B cell (primary cell): ENCODE data around the gene UTP11. TPM values are rescaled to one million over a fixed set of nuclear protein-coding genes. Genes with fewer than 3 reads are reported as not detected.

ENCODE experiments used
- ATAC-seq: fragments of 200-7000 bp; cut with Tn5 transposase; one replicate; pipeline ENCODE4 v1.10.0; 2021; ENCODE audit warnings: low read depth, mild to moderate bottlenecking, moderate number of reproducible peaks, moderate library complexity
- CTCF ChIA-PET: fragments of 350-600 bp; sonication (Branson Sonifier 250); formaldehyde crosslinking; loops from one replicate; lab custom pipeline; 2021; ENCODE audit warnings: antibody characterized with exemption, inconsistent platforms; lab: Charles Lee
- POLR2A ChIA-PET: fragments of 350-600 bp; sonication (Branson Sonifier 250); formaldehyde crosslinking; loops from one replicate; lab custom pipeline; 2021; ENCODE audit warnings: antibody characterized with exemption; lab: Charles Lee
- DNase-seq: peaks from one replicate; pipeline ENCODE4 v3.0.0; 2013
- H2AFZ ChIP-seq: 2 replicates; pipeline ENCODE4 v1.6.1; 2012; ENCODE audit warnings: mild to moderate bottlenecking, low read depth, low read length; ENCODE audit not compliant: insufficient read depth, poor library complexity, severe bottlenecking
- H3K27ac ChIP-seq, 2 donors: 1 replicate in 1 of 2; 2 replicates in 1 of 2; pipeline ENCODE4 v1.5.1; 2012 to 2013; ENCODE audit warnings: low read length in 2 of 2, mild to moderate bottlenecking in 2 of 2, moderate library complexity in 1 of 2
- H3K27me3 ChIP-seq, 4 experiments: fragments of 200-600 bp in 1 of 4; sonication (generic) in 1 of 4; replicated peaks in 1 of 4; 1 replicate in 2 of 4; 2 replicates in 2 of 4; pipeline versions ENCODE4 v1.6.1 to v1.7.0; 2013 to 2016; ENCODE audit warnings: low read length in 3 of 4, mild to moderate bottlenecking in 2 of 4, mixed read lengths in 1 of 4, moderate library complexity in 1 of 4; ENCODE audit not compliant: insufficient read depth in 4 of 4, control insufficient read depth in 3 of 4; ENCODE audit errors: control extremely low read depth in 1 of 4
- H3K36me3 ChIP-seq, 2 experiments: replicated peaks in 1 of 2; 1 replicate in 1 of 2; 2 replicates in 1 of 2; pipeline versions ENCODE4 v1.6.1 to v1.7.1; 2013; ENCODE audit warnings: low read length in 1 of 2; ENCODE audit not compliant: insufficient read depth in 2 of 2, control insufficient read depth in 1 of 2; ENCODE audit errors: control extremely low read depth in 1 of 2, extremely low read depth in 1 of 2
- H3K4me1 ChIP-seq, 2 donors: fragments of 200-600 bp in 1 of 2; sonication (generic) in 1 of 2; 1 replicate in 1 of 2; 2 replicates in 1 of 2; pipeline versions ENCODE4 v1.5.1 to v1.6.1; 2013 to 2017; ENCODE audit warnings: low read length in 2 of 2; ENCODE audit not compliant: control insufficient read depth in 2 of 2, insufficient read depth in 2 of 2
- H3K4me2 ChIP-seq: replicated peaks from 2 replicates; pipeline ENCODE3; 2012; ENCODE audit warnings: mild to moderate bottlenecking, low read depth, low read length; ENCODE audit not compliant: poor library complexity, severe bottlenecking
- H3K4me3 ChIP-seq, 5 experiments: fragments of 200-600 bp in 1 of 5; sonication (generic) in 1 of 5; 1 replicate in 3 of 5; 2 replicates in 2 of 5; pipeline versions ENCODE4 v1.5.1 to v1.7.0; 2011 to 2016; ENCODE audit warnings: low read length in 4 of 5, mild to moderate bottlenecking in 4 of 5, low read depth in 2 of 5, control low read depth in 1 of 5, moderate library complexity in 1 of 5; ENCODE audit not compliant: insufficient read depth in 1 of 5; ENCODE audit errors: control extremely low read depth in 1 of 5, extremely low read depth in 1 of 5
- H3K79me2 ChIP-seq: fragments of 200-600 bp; sonication (generic); one replicate; pipeline ENCODE4 v1.6.0; 2016; ENCODE audit warnings: low read length; ENCODE audit not compliant: control insufficient read depth, insufficient read depth
- H3K9ac ChIP-seq: fragments of 200-600 bp; sonication (generic); 2 replicates; pipeline ENCODE4 v1.6.1; 2017; ENCODE audit warnings: mild to moderate bottlenecking, low read length, moderate library complexity
- H3K9me3 ChIP-seq, 3 donors: one replicate each; pipeline versions ENCODE4 v1.6.1 to v1.7.1; 2013; ENCODE audit warnings: low read length in 2 of 3; ENCODE audit not compliant: control insufficient read depth in 2 of 3, insufficient read depth in 1 of 3; ENCODE audit errors: control extremely low read depth in 1 of 3
- H4K20me1 ChIP-seq: 2 replicates; pipeline ENCODE4 v1.6.0; 2012; ENCODE audit warnings: mild to moderate bottlenecking, low read length; ENCODE audit not compliant: insufficient read depth, control insufficient read depth, poor library complexity, severe bottlenecking
- H3K27ac Mint-ChIP-seq: one replicate; pipeline ENCODE4 v1.8.0; 2021; ENCODE audit warnings: mixed read lengths
- H3K27me3 Mint-ChIP-seq: one replicate; pipeline ENCODE4 v1.8.0; 2021; ENCODE audit warnings: mixed read lengths
- H3K4me1 Mint-ChIP-seq: one replicate; pipeline ENCODE4 v1.8.0; 2021; ENCODE audit warnings: mixed read lengths
- H3K4me3 Mint-ChIP-seq: one replicate; pipeline ENCODE4 v1.8.0; 2021; ENCODE audit warnings: mixed read lengths
- H3K9me3 Mint-ChIP-seq: one replicate; pipeline ENCODE4 v1.8.0; 2022; ENCODE audit warnings: mixed read lengths; ENCODE audit not compliant: insufficient read depth
- EZH2 ChIP-seq: IDR thresholded peaks from 2 replicates; pipeline ENCODE4 v1.6.1; 2012; ENCODE audit warnings: borderline replicate concordance, low read depth, mild to moderate bottlenecking, moderate library complexity, low read length; ENCODE audit not compliant: insufficient read depth, poor library complexity, severe bottlenecking
- WGBS: methylation state at CpG from one replicate; pipeline ENCODE4 v1.1.5; 2013; ENCODE audit warnings: missing lambda C conversion rate; ENCODE audit not compliant: insufficient coverage; 5-methylcytosine and 5-hydroxymethylcytosine counted together
- intact Hi-C: fragments of 100-400 bp; cut with micrococcal nuclease; formaldehyde crosslinking; loops from one replicate; pipeline ENCODE4 v1.10.0; 2022
- polyA plus RNA-seq: library from polyadenylated mRNA; depleted of rRNA; stranded (reverse); fragments of >200 nt; gene quantifications from 2 replicates; pipeline ENCODE4 v1.2.3, GENCODE V29; 2012
- total RNA-seq, 2 donors: library from RNA; stranded (reverse); fragments of 120-200 nt in 1 of 2; gene quantifications; 1 replicate in 1 of 2; 2 replicates in 1 of 2; pipeline versions ENCODE4 v1.2.3 to v1.2.4, GENCODE V29; 2013 to 2022
- TF ChIP-seq, protein P1 (sequence below): fragments of 200-600 bp; IDR thresholded peaks from one replicate; pipeline ENCODE4 v1.8.0; 2022; ENCODE audit warnings: antibody characterized with exemption, mild to moderate bottlenecking

The UTP11 gene
- total and polyA plus RNA-seq, 2 donors (not counting 1 experiment from before 2014, with no cell fraction given) = 6.0 to 16.8 TPM

DNA sequence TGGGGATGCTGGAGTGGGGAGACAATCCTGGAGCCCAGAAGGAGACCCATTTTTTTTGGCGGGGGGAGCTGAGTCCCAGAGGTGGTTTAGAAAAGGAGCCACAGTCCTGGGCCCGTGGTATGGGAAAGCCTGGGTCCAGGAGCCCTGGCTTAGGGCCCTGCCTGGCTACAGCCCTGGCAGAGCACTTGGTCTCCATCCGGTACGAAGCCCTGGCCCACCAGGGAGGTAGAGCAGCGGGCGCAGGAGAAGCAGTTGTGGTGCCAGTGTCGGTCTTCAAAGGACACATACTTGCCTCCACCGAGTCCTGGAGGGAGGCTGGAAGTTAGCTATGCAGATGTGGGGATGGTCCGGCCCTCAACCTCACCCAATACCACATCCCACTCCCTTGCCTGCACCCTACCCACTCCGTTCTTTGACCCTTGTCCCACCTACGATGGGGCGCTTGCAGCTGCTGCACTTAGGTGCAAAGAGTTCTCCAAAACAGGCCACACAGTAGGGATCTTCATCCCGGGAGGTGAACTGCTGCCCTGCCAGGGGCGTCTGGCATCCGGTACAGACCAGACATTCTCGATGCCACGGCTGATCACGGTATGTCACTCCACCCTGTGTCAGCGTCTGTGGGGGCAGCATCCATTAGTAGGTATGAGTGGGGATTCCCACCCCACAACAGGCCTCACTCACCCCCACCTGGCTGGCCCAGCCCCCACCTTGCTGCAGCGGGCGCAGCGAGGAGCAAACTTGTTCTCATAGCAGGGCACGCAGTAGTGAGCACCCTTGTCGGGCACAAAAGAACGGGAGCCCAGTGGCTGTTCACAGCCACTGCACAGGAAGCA lies 15.1 kb upstream of the UTP11 start:
- ATAC-seq (no peak), DNase-seq (no peak)
- Histone ChIP-seq H3K27me3 (no peaks in the 10 kb centered on the region), H3K4me1 (peaks cover 9 to 15% of the 10 kb centered on the region in 2 donors), H4K20me1 (no peaks in the 10 kb centered on the region), H3K27ac (no peak overlapping the region), H3K4me3 (no peak overlapping the region), H3K9ac (no peak overlapping the region), H2AFZ (no peak overlapping the region), H3K9me3 (no peaks in the 10 kb centered on the region), H3K79me2 (no peaks in the 10 kb centered on the region), H3K4me2 (no peak overlapping the region), H3K36me3 (no peaks in the 10 kb centered on the region)
- Mint-ChIP-seq H3K27me3 (no peaks in the 10 kb centered on the region), H3K4me1 (peaks cover 15% of the 10 kb centered on the region), H3K9me3 (no peaks in the 10 kb centered on the region), H3K4me3 (no peak overlapping the region), H3K27ac (no peak overlapping the region)
- intact Hi-C loops = loop anchor here (10.0 kb wide), 1 partner anchor 477 kb away; no protein-coding TSS in a partner anchor
- CTCF ChIA-PET = no interaction called here
- TF ChIP-seq, protein P1, sequence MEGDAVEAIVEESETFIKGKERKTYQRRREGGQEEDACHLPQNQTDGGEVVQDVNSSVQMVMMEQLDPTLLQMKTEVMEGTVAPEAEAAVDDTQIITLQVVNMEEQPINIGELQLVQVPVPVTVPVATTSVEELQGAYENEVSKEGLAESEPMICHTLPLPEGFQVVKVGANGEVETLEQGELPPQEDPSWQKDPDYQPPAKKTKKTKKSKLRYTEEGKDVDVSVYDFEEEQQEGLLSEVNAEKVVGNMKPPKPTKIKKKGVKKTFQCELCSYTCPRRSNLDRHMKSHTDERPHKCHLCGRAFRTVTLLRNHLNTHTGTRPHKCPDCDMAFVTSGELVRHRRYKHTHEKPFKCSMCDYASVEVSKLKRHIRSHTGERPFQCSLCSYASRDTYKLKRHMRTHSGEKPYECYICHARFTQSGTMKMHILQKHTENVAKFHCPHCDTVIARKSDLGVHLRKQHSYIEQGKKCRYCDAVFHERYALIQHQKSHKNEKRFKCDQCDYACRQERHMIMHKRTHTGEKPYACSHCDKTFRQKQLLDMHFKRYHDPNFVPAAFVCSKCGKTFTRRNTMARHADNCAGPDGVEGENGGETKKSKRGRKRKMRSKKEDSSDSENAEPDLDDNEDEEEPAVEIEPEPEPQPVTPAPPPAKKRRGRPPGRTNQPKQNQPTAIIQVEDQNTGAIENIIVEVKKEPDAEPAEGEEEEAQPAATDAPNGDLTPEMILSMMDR = no peak
- no peak for TF ChIP-seq EZH2
- POLR2A ChIA-PET = interaction anchor here (0.6 kb wide), 1 partner anchor 15 kb away, joined by 11 read pairs; no protein-coding TSS in a partner anchor
- WGBS = 98% methylated on average over 16 of the region's 25 CpGs
